Right ventricle myocardium superior (tissue), 1 donor: Measurements from ENCODE around the gene TSC22D4. TPM values are rescaled to one million over a fixed set of nuclear protein-coding genes. Genes with fewer than 3 reads are reported as not detected.
A peak's percentile ranks its signal among the peaks of the same experiment; 100 is the strongest.

Source experiments
- ATAC-seq: fragments of 200-7000 bp; cut with Tn5 transposase; one replicate; pipeline ENCODE4 v1.9.1; 2020; ENCODE audit warnings: mild to moderate bottlenecking; ENCODE audit not compliant: poor library complexity
- DNase-seq: peaks from one replicate; pipeline ENCODE4 v3.0.0-alpha.2; 2020
- intact Hi-C: fragments of 100-400 bp; cut with DNase I; formaldehyde crosslinking; loops from one replicate; pipeline ENCODE4 v1.11.2; 2022
- total RNA-seq: library from RNA; stranded (reverse); fragmentation: NEBNext Ultra II Directional; extraction: Animal tissue kit (Norgen Biotek cat#: 25700); gene quantifications from one replicate; pipeline ENCODE4 v1.2.1, GENCODE V29; 2021
- donor health status: DM: no; HTN: yes; CAD: no; lungs with severe emphysema.

TSC22D4 gene
- total RNA-seq, 1 donor from 2014 or later = 47.4 TPM

DNA sequence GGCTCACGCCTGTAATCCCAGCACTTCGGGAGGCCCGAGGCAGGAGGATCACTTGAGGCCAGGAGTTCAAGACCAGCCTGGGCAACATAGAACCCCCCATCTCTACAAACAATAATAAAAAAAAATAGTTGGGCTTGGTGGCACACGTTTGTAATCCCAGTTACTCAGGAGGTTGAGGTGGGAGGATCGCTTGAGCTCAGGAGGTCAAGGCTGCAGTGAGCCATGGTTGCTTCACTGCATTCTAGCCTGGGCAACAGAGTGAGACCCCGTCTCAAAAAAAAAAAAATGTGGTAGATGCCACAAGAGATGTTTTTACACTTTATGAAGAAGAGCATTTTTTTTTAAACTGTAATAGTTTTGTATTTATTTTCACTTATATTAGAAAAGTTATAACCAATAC lies 17.5 kb upstream of the TSC22D4 start:
- DNase-seq (no peak), ATAC-seq (no peak)
- intact Hi-C loops = no loop called here

DNA sequence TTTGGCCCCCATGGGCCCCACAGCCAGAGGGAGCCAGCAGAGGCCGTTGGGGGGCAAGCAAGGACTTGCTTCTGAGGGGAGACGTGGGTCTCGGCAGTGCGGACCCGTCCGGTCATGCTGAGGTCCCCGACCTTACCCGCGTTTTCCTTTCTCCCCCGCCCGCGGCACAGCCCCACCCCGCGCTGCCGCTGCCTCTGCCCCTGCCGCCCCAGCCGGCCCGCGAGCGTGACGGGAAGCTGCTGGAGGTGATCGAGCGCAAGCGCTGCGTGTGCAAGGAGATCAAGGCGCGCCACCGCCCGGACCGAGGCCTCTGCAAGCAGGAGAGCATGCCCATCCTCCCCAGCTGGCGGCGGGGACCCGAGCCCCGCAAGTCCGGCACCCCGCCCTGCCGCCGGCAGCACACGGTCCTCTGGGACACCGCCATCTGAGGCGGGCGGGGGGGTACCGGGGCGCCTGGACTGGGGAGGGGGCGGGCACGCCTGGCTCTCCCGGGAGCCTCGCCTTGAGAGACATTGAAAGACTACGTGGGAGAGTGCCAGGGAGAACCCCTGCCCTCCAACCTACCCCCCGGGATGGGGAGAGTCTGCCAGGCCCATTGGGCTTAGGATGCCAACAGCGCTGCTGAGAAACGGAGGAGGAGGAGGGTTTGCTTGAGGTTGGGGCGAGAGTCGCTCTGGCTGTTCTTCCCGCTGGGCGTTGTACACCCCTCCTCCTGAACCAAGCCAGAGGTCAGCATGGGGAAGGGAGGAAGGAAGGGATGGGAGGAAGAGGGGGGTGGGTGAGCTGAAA lies 14.7 kb upstream of the TSC22D4 start:
- DNase-seq (peak; percentile 69), ATAC-seq (peak; percentile 72)
- intact Hi-C loops = no loop called here

DNA sequence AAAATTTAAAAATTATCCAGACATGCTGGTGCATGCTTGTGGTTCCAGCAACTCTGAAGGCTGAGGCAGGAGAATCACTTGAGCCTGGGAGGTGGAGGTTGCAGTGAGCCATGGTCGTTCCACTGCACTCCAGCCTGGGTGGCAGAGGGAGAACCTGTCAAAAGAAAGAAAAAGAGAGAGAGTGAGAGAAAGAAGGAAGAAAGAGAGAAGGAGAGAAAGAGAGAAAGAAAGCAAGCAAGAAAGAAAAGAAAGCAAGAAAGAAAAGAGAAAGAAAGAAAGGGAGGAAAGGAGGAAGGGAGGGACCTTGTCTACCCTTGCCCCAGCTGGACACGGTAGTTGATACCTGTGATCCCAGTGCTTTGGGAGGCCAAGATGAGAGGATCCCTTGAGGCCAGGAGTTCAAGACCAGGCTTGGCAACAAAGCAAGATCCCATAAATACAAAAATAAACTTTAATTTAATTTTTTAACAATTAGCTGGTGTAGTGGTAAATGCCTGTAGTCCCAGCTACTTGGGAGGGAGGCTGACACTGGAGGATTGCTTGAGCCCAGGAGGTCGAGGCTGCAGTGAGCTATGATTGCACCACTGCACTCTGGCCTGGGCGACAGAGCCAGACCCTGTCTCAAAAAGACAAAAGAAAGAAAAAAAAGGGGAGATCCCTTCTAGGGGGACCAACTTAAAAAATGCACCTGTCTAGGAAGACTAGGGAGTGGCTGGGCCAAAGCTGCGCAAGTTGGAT lies 13.9 kb upstream of the TSC22D4 start:
- DNase-seq (no peak), ATAC-seq (no peak)
- intact Hi-C loops = no loop called here

DNA sequence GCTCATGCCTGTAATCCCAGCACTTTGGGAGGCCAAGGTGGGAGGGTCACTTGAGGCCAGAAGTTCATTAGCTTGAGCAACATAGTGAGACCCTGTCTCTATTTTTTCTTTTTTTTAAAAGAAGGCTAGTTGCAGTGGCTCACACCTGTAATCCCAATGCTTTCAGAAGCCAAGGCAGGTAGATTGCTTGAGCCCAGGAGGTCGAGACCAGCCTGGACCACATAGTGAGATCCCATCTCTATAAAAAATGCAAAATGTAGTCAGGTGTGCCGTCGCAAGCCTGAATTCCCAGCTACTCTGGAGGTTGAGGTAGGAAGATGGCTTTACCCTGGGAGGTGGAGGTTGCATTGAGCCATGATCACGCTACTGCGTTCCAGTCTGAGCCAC lies 12.2 kb upstream of the TSC22D4 start:
- intact Hi-C loops = no loop called here
- DNase-seq (no peak), ATAC-seq (no peak)

DNA sequence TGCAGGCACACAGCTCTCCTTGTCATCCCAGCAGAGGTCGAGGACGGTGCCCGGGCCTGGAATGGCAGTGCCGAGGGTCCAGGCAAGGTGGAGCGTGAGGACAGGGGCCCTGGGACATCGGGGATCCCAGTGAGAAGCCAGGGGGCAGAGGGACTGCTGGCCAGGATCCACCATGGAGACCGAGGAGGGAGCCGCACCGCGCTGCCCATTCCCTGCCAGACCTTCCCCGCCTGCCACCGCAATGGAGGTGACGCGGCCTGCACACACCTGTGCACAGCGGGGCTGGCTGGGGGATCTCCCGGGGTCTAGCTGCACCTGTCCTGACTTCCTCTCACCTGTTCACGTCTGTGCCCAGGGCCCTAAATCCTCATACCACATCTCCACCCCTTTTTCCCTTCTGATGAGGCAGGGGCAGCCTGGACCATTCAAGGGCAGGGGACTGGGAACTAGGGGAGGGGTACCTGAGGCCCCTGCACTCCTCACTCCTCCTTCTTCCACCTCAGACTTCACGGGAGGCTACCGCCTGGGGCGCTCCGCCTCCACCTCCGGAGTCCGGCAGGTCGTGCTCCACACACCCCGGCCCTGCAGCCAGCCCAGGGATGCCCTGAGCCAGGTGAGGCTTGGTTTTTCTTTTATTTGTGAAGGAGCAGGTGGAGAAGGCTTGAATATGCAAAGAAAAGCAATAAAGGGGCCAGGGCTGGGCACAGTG lies 11.6 kb upstream of the TSC22D4 start:
- intact Hi-C loops = no loop called here

DNA sequence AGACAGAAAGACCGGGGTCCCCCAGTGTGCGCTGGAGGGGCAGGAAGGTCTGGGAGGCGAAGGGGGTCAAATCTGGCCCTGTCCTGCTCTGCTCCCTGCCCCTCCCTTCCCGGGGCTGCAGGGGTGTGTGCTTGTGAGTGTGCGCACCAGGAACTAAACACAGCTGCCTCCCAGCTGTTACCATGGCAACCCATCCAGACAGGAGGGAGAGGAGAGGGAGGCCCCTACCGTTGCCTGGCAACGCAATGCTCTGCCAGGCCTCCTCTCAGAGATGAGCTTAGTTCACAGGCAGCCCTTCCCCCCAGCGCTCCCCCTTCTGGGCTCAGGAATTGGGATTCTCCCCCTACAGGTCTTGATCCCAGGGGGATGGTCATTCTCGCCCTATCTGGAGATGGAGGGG lies 10.8 kb upstream of the TSC22D4 start:
- intact Hi-C loops = no loop called here
- DNase-seq = no peak
- no peak for ATAC-seq

More for the DNA sequence above, 11.6 kb upstream of the TSC22D4 start:
- DNase-seq = no peak
- no peak for ATAC-seq

DNA sequence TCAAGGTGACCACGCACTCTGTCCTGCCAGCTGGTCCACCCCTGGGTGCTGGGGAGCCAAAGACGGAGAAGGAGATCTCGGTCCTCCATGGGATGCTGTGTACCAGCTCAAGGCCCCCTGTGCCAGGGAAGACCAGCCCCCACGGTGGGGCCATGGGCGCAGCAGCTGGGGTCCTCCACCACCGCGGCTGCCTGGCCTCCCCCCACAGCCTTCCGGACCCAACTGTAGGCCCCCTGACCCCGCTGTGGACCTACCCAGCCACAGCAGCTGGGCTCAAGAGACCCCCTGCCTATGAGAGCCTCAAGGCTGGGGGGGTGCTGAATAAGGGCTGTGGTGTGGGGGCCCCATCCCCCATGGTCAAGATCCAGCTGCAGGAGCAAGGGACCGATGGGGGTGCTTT lies 10.1 kb upstream of the TSC22D4 start:
- no peak for ATAC-seq
- no peak for DNase-seq
- intact Hi-C loops = no loop called here

DNA sequence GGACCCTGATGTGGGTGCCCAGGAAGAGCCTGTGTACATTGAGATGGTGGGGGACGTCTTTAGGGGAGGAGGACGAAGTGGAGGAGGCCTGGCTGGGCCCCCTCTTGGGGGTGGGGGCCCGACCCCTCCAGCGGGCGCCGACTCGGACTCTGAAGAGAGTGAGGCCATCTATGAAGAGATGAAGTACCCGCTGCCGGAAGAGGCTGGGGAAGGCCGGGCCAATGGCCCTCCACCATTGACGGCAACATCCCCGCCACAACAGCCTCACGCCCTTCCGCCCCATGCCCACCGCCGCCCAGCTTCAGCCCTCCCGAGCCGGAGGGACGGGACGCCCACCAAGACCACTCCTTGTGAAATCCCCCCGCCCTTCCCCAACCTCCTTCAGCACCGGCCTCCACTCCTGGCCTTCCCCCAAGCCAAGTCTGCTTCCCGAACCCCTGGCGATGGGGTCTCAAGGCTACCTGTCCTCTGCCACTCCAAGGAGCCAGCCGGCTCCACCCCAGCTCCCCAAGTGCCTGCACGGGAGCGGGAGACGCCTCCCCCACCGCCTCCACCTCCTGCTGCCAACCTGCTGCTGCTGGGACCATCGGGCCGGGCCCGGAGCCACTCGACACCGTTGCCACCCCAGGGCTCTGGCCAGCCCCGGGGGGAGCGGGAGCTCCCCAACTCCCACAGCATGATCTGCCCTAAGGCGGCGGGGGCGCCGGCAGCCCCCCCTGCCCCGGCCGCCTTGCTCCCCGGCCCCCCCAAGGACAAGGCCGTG lies 9.5 kb upstream of the TSC22D4 start:
- DNase-seq = no peak
- intact Hi-C loops = no loop called here
- ATAC-seq = no peak

DNA sequence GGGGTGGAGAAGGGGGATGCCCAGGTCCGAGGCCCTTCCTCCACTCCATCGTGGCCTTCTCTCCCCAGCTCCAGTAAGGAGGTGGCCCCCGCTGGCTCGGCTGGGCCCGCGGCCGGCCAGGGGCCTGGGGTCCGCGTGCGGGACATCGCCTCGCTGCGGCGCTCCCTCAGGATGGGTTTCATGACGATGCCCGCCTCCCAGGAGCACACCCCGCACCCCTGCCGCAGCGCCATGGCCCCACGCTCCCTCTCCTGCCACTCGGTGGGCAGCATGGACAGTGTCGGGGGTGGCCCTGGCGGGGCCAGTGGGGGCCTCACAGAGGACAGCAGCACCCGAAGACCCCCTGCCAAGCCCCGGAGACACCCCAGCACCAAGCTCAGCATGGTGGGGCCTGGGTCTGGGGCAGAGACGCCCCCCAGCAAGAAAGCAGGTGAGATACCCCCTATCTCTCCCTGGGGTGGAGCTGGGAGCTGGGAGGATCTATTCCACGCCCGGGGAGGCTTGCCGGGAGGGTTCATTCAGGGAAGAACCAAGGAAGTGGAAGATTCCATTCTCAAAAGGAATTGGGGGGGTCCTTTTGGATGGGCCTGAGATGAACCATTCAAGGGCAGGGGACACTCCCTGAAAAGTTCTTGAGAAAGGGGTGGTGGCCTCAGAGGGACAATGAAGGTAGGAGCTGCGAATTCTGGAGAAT lies 7.9 kb upstream of the TSC22D4 start:
- intact Hi-C loops = no loop called here
- no peak for DNase-seq

DNA sequence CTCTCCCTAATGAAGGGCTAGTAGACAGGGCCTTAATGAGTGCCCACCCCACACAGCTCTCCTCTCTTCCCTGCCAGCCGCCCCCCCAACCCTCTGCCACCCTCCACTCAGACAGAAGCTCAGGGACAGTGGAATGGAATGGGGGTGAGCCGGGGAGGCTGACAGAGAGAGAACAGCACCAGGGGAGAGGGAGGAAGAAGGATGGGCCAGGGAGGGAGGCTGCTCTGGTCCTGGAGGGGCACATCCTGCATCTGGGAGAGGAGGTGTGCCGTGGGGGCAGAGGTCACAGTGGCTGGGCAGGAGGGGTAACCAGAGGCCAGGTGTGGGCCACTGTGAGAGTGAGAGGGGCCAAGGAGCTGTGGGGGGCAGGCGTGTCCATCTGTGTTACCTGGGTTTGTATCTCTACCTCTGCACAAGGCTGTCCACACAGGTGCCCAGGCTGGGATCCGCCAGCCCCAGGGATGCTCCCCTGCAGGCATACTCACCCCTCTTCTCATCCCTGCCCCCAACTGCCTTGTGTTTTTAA lies 7.2 kb upstream of the TSC22D4 start:
- ATAC-seq (no peak), DNase-seq (no peak)
- intact Hi-C loops = no loop called here

More for the DNA sequence above, 7.9 kb upstream of the TSC22D4 start:
- no peak for ATAC-seq

DNA sequence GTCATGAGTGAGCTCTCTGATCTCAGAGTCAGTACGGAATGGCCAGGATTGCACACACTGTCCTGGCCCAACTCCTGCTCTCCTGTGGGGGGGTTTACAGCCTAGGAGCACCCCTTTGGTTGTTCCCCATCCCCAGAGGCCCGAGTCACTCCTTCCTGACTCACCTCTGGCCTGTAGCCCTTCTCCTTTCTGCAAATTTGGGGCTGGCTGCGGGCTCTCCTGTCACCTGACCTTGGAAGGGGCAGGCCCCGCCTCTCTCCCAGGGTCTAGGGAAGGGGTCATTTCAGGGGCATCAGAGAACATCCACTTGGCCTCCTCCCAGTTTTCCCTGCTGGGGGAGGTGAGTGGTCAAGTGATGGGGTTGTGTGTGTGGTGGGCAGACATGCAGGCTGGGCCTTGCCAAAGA lies 6.5 kb upstream of the TSC22D4 start:
- ATAC-seq (no peak), DNase-seq (no peak)
- intact Hi-C loops = no loop called here

DNA sequence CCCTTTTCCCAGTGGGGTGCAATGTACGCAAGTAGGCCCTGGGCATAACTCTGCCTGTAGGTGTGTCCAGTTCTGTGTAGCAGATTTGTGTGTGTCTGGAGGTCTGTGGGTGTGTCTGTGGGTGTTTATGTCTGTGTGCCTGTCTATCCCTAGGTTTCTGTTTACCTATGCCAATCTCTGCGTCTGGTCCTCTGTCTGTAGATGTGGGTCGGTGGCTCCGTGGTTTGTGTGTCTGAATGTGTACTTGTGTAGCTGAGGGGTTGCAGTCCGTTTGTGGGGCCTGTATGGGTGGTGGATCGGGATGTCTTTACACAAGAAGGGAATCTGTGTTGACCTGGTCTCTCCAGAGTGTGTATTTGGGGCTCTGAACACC lies 5.6 kb upstream of the TSC22D4 start:
- intact Hi-C loops = no loop called here
- ATAC-seq = no peak
- no peak for DNase-seq

DNA sequence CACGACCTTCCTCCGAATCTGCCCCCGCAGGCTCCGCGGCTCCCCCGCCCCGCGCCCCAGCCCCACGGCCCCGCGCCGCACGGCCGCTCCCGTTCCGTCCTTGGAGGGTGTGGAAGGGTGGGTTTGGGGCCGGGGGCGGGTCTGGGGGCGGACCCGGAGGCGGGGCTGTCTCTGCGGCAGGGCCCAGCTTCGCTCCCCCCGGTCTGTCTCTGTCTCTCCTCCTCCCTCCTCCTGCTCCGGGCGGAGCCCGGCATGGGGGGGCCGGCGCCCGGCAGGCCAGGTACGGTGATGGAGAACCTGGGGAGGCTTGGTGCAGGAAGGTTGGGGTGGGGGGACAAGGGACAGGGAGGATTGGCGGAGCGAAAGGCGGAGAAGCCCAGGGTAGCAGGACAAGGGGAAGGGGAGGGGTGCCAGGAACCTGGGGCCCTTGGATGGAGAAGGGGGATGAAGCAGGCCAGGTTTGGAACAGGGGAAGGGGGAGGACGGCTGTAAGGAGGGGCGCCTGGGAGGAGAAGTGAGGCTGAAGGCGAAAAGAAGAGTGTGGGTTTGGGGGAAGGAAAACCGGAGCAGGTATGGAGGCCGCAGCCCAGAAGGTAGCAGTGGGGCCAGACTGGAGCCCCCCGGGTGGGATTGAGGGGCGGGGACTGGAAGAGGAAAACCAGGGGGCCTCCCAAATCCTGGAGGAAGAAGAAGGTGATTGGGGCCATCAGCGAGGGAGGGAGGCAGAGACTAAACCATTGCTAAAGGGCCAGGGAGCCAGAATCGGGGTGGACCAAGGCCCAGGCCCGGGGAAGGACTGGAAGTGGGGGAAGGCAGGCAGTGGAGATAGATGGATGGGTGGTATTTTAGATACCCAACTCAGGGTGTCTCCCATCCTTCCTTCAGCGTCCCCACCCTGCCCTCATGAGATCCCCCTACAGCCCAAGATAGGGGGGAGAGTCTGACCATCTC lies 5.0 kb upstream of the TSC22D4 start, which contains the start of gene NYAP1:
TSS of gene NYAP1 (plus strand) at position 206 of the 951 bp plus-strand sequence. CDS start 1,385 bp downstream, outside the sequence.
- DNase-seq (peak; percentile 70), ATAC-seq (peak; percentile 55)
- intact Hi-C loops = loop anchor here (2.0 kb wide), 1 partner anchor 15 kb away; no protein-coding TSS in a partner anchor

DNA sequence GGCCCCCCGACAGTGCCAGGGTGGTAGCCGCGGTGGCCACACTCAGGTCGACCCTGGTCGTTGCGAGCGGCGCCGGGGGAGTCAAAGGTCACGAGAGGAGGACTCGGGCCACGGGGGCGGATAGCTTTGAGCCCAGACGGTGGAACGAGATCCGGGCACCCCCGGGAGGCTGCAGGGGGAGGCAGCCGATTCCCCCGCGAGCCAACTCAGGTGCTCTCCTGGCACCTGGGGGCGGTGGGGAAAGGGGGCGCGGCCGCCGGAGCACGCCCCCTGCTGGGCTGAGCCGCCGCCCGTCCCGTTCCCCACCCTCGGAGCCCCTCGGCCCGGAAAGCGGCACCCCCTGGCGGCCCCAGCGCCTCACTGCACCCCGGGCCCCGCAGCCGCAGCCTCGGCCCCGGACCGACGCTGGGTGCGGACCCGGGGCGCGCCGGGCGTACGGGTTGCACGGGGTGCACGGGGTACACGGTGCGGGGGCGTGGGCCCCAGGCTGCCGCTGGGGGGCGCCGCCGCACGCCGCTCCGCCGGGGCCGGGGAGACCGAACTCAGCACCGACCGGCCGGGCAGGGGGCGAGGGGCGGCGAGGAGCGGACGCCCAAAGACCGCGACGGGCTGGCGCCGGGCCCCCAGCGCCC lies 4.2 kb upstream of the TSC22D4 start:
- peak; percentile 85 for DNase-seq
- intact Hi-C loops = loop anchor here (2.0 kb wide), 1 partner anchor 14 kb away; no protein-coding TSS in a partner anchor

DNA sequence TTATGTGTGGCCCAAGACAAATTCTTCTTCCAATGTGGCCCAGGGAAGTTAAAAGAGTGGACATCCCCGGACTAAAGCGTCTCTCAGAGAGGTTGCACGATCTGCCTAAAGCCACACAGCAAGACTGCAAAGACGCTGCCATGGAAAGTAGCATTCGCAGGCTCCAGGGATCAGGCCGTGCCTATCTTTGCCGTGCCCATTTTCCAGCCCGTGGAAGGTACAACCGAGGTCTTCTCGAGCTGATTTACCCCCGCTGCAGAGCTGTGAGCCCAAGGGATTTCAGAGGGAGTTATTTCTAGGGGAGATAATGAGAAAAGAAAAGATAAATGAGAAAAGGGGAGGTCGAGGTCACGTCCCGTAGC lies 3.7 kb upstream of the TSC22D4 start:
- DNase-seq = no peak
- intact Hi-C loops = loop anchor here (2.0 kb wide), 1 partner anchor 14 kb away; no protein-coding TSS in a partner anchor

More for the DNA sequence above, 4.2 kb upstream of the TSC22D4 start:
- ATAC-seq = peak; percentile 49

DNA sequence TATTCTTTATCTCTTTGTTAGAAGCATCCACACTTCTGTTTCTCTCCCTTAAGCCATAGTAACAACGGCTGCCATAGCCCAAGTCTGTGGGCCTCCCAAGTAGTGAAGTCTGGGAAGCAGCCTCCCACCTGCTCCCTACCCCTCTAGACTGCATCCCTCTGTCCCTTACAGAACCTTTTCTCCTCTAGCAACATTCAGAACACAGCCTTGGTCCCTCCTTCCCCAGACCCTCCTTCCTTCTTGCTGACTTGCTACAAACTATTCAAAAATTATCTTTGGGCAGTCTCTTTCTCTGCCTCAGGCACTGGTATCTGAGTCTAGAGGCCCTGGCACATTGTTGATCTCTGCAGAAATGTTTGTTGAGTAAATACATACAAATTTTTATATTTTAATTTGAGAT lies 2.5 kb upstream of the TSC22D4 start:
- intact Hi-C loops = no loop called here
- DNase-seq = no peak
- no peak for ATAC-seq

More for the DNA sequence above, 3.7 kb upstream of the TSC22D4 start:
- no peak for ATAC-seq
